Astrocyte (in vitro differentiated cells and primary cell): ENCODE measurements around the gene TINCR. TPM values are rescaled to one million over a fixed set of nuclear protein-coding genes. Genes with fewer than 3 reads are reported as not detected.

ENCODE experiments used
- DNase-seq: peaks from one replicate; pipeline ENCODE4 v3.0.0-alpha.2; 2010; ENCODE audit warnings: low read depth
- FAIRE-seq: peaks from 2 replicates; lab custom pipeline; 2011; peaks lifted over from hg19 to GRCh38; lab: Jason Lieb, UNC
- H2AFZ ChIP-seq: 2 replicates; pipeline ENCODE4 v1.6.0; 2012; ENCODE audit warnings: low read depth, low read length, inconsistent platforms
- H3K27ac ChIP-seq: 2 replicates; pipeline ENCODE4 v1.5.1; 2011; ENCODE audit warnings: low read depth, low read length, inconsistent platforms
- H3K27me3 ChIP-seq: 2 replicates; pipeline ENCODE4 v1.6.0; 2011; ENCODE audit warnings: low read length, inconsistent platforms; ENCODE audit not compliant: insufficient read depth
- H3K36me3 ChIP-seq: 2 replicates; pipeline ENCODE4 v1.5.1; 2011; ENCODE audit warnings: low read length, inconsistent platforms; ENCODE audit not compliant: insufficient read depth
- H3K4me1 ChIP-seq: 2 replicates; pipeline ENCODE4 v1.5.1; 2011; ENCODE audit warnings: low read length, inconsistent platforms; ENCODE audit not compliant: insufficient read depth
- H3K4me2 ChIP-seq: 2 replicates; pipeline ENCODE4 v1.6.0; 2012; ENCODE audit warnings: low read length, inconsistent platforms
- H3K4me3 ChIP-seq: 2 replicates; pipeline ENCODE4 v1.5.1; 2011; ENCODE audit warnings: low read depth, mild to moderate bottlenecking, low read length, inconsistent platforms; ENCODE audit not compliant: insufficient read depth
- H3K79me2 ChIP-seq: 2 replicates; pipeline ENCODE4 v1.6.0; 2012; ENCODE audit warnings: mild to moderate bottlenecking, low read length, inconsistent platforms; ENCODE audit not compliant: insufficient read depth
- H3K9ac ChIP-seq: 2 replicates; pipeline ENCODE4 v1.6.0; 2012; ENCODE audit warnings: mild to moderate bottlenecking, low read length, inconsistent platforms
- H3K9me3 ChIP-seq: 2 replicates; pipeline ENCODE4 v1.5.1; 2012; ENCODE audit warnings: low read depth, mild to moderate bottlenecking, low read length, inconsistent platforms; ENCODE audit not compliant: insufficient read depth
- H4K20me1 ChIP-seq: 2 replicates; pipeline ENCODE4 v1.6.0; 2012; ENCODE audit warnings: low read length, inconsistent platforms; ENCODE audit not compliant: insufficient read depth
- H3K27ac Mint-ChIP-seq: one replicate; pipeline ENCODE4 v1.8.0; 2021; ENCODE audit warnings: mild to moderate bottlenecking, mixed read lengths; ENCODE audit not compliant: unreplicated experiment
- H3K27me3 Mint-ChIP-seq: one replicate; pipeline ENCODE4 v1.8.0; 2021; ENCODE audit warnings: low read depth, mixed read lengths; ENCODE audit not compliant: unreplicated experiment
- H3K36me3 Mint-ChIP-seq: one replicate; pipeline ENCODE4 v1.8.0; 2021; ENCODE audit warnings: low read depth, mixed read lengths; ENCODE audit not compliant: unreplicated experiment
- H3K4me1 Mint-ChIP-seq: one replicate; pipeline ENCODE4 v1.8.0; 2021; ENCODE audit warnings: low read depth, mixed read lengths; ENCODE audit not compliant: unreplicated experiment
- H3K4me3 Mint-ChIP-seq: one replicate; pipeline ENCODE4 v1.8.0; 2021; ENCODE audit warnings: mild to moderate bottlenecking, moderate library complexity, mixed read lengths; ENCODE audit not compliant: unreplicated experiment
- H3K9me3 Mint-ChIP-seq: one replicate; pipeline ENCODE4 v1.8.0; 2021; ENCODE audit warnings: mild to moderate bottlenecking, mixed read lengths; ENCODE audit not compliant: unreplicated experiment
- EZH2 ChIP-seq: IDR thresholded peaks from 2 replicates; pipeline ENCODE4 v1.6.1; 2012; ENCODE audit warnings: mild to moderate bottlenecking, low read length, inconsistent platforms; ENCODE audit not compliant: insufficient read depth
- total RNA-seq: library from RNA; stranded (reverse); gene quantifications from 2 replicates; pipeline ENCODE4 v1.2.1, GENCODE V29; 2021
- TF ChIP-seq, protein P1 (sequence below): IDR thresholded peaks from 2 replicates; pipeline ENCODE4 v1.5.1; 2011; ENCODE audit warnings: low read depth, mild to moderate bottlenecking, inconsistent platforms, low read length, moderate library complexity; ENCODE audit not compliant: insufficient read depth

Gene TINCR
- total RNA-seq, 1 donor from 2014 or later, result 1.4 TPM

DNA sequence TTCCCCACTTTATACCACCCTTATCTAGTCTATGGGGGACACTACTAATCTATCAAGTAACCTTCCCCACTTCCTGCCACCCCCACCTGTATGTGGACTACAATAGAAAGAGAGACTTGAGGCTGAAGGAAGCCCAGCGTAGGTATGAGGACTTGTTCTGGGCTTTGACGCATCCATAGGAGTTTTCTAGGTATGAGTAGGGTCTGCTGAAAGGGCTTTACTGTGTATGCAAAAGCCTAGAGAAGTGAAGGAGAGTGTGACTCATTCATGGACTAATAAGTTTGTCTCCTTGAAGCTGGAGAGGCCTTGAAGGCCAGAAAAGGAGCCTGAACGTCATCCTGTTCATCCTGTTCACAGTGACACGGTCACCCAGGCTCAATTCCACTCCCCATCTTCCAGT, 21.8 kb downstream of the TINCR start:
- Histone ChIP-seq H3K27me3 (no peaks in the 10 kb centered on the region), H3K9me3 (no peaks in the 10 kb centered on the region), H3K9ac (no peak overlapping the region), H3K36me3 (no peaks in the 10 kb centered on the region), H2AFZ (no peak overlapping the region), H3K4me1 (no peaks in the 10 kb centered on the region), H4K20me1 (no peaks in the 10 kb centered on the region), H3K4me2 (no peak overlapping the region), H3K4me3 (no peak overlapping the region), H3K27ac (no peak overlapping the region), H3K79me2 (no peaks in the 10 kb centered on the region)
- Mint-ChIP-seq H3K4me1 (no peaks in the 10 kb centered on the region), H3K27ac (no peak overlapping the region), H3K27me3 (peaks cover 33% of the 10 kb centered on the region), H3K36me3 (no peaks in the 10 kb centered on the region), H3K9me3 (no peaks in the 10 kb centered on the region), H3K4me3 (no peak overlapping the region)
- TF ChIP-seq, protein P1, sequence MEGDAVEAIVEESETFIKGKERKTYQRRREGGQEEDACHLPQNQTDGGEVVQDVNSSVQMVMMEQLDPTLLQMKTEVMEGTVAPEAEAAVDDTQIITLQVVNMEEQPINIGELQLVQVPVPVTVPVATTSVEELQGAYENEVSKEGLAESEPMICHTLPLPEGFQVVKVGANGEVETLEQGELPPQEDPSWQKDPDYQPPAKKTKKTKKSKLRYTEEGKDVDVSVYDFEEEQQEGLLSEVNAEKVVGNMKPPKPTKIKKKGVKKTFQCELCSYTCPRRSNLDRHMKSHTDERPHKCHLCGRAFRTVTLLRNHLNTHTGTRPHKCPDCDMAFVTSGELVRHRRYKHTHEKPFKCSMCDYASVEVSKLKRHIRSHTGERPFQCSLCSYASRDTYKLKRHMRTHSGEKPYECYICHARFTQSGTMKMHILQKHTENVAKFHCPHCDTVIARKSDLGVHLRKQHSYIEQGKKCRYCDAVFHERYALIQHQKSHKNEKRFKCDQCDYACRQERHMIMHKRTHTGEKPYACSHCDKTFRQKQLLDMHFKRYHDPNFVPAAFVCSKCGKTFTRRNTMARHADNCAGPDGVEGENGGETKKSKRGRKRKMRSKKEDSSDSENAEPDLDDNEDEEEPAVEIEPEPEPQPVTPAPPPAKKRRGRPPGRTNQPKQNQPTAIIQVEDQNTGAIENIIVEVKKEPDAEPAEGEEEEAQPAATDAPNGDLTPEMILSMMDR, result no peak
- no peak for TF ChIP-seq EZH2
- FAIRE-seq (no peak), DNase-seq (no peak)

DNA sequence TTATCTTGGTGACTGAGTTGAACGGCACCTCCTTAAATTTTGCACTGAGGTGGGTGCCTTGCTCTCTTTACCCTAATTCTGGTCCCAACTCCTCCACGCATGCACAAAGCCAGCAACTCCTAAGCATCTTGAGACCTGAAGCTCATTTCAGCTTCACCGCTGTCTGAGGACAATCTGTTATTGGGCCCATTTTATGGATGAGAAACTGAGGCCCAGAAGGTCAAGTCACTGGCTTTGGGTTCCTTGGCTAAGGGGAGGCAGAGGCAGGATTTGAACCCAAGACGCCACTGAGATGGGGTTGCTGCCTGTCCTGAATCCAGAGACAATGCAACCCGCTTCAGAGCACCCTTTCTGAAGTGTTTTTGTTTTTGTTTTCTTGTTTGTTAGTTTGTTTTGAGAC, 22.7 kb downstream of the TINCR start:
- H3K4me1 ChIP-seq, result no peaks in the 10 kb centered on the region
- Mint-ChIP-seq H3K4me1 (no peaks in the 10 kb centered on the region), H3K36me3 (no peaks in the 10 kb centered on the region), H3K9me3 (no peaks in the 10 kb centered on the region), H3K4me3 (no peak overlapping the region), H3K27ac (no peak overlapping the region), H3K27me3 (peaks cover 31% of the 10 kb centered on the region)
- no peaks in the 10 kb centered on the region for H3K79me2 ChIP-seq
- H3K4me2 ChIP-seq, result no peak overlapping the region
- DNase-seq (no peak), FAIRE-seq (no peak)
- TF ChIP-seq EZH2, result no peak
- TF ChIP-seq, protein P1, result no peak
- no peaks in the 10 kb centered on the region for H3K27me3 ChIP-seq
- H3K4me3 ChIP-seq, result no peak overlapping the region
- H3K9ac ChIP-seq, result no peak overlapping the region
- H3K27ac ChIP-seq, result no peak overlapping the region
- H4K20me1 ChIP-seq, result no peaks in the 10 kb centered on the region
- H3K9me3 ChIP-seq, result no peaks in the 10 kb centered on the region
- H3K36me3 ChIP-seq, result no peaks in the 10 kb centered on the region
- no peak overlapping the region for H2AFZ ChIP-seq

DNA sequence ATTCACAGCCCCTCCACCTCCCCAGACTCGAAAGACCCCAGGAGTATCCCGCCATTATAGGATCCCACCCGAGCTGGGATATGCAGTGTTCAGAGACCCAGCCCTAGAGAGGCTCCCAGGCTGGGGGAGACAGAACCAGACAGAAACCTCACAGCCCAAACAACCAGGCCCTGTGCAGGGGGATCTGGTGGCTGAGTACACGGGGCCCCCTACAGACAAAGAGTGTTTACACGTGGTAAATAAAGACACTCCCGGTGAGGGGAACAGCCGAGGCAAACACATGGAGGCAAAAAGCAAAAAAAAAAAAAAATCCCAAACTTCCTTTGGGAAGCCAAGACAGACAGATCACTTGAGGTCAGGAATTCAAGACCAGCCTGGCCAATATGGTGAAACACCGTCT, 25.1 kb downstream of the TINCR start:
- Histone ChIP-seq H3K27ac (no peak overlapping the region), H3K4me1 (peaks cover 6% of the 10 kb centered on the region), H3K79me2 (no peaks in the 10 kb centered on the region), H4K20me1 (no peaks in the 10 kb centered on the region), H3K4me3 (no peak overlapping the region), H3K4me2 (no peak overlapping the region), H3K27me3 (no peaks in the 10 kb centered on the region), H3K9me3 (no peaks in the 10 kb centered on the region), H3K36me3 (no peaks in the 10 kb centered on the region), H2AFZ (no peak overlapping the region), H3K9ac (no peak overlapping the region)
- FAIRE-seq (no peak), DNase-seq (no peak)
- no peaks in the 10 kb centered on the region for H3K9me3 Mint-ChIP-seq
- no peak overlapping the region for H3K4me3 Mint-ChIP-seq
- H3K4me1 Mint-ChIP-seq, result no peaks in the 10 kb centered on the region
- peaks cover 22% of the 10 kb centered on the region for H3K27me3 Mint-ChIP-seq
- H3K27ac Mint-ChIP-seq, result peak overlapping the region; percentile 12
- no peaks in the 10 kb centered on the region for H3K36me3 Mint-ChIP-seq
- TF ChIP-seq EZH2, result no peak
- TF ChIP-seq, protein P1, result no peak
